Stomach (tissue), 9 donors: Measurements from ENCODE around the gene LTB4R2. TPM values are rescaled to one million over a fixed set of nuclear protein-coding genes. Genes with fewer than 3 reads are reported as not detected.

Experiments used
- DNase-seq, 2 donors: peaks; one replicate each; pipeline versions ENCODE4 v3.0.0 to v3.0.0-alpha.2; 2013 to 2019
- H3K27ac ChIP-seq, 5 donors: fragments of 200-600 bp in 4 of 5; sonication (generic) in 4 of 5; one replicate each; pipeline ENCODE4 v1.5.1; 2013 to 2019; ENCODE audit warnings: mild to moderate bottlenecking in 1 of 5, moderate library complexity in 1 of 5
- H3K27me3 ChIP-seq, 3 donors: fragments of 200-600 bp; sonication (generic); one replicate each; pipeline ENCODE4 v1.5.1; 2017 to 2019; ENCODE audit warnings: mixed run types in 1 of 3
- H3K36me3 ChIP-seq, 4 donors: fragments of 200-600 bp; sonication (generic); 1 replicate in 3 of 4; 2 replicates in 1 of 4; pipeline ENCODE4 v1.5.1; 2016 to 2019
- H3K4me1 ChIP-seq, 4 donors: fragments of 200-600 bp; sonication (generic); one replicate each; pipeline ENCODE4 v1.5.1; 2016 to 2019
- H3K4me3 ChIP-seq, 4 donors: fragments of 200-600 bp; sonication (generic) in 3 of 4; one replicate each; pipeline ENCODE4 v1.5.1; 2016 to 2019; ENCODE audit warnings: mild to moderate bottlenecking in 1 of 4
- H3K9me3 ChIP-seq, 4 donors: fragments of 200-600 bp; sonication (generic); one replicate each; pipeline ENCODE4 v1.5.1; 2016 to 2019
- EP300 ChIP-seq: sonication (generic); formaldehyde crosslinking; IDR thresholded peaks from one replicate; pipeline ENCODE4 v1.6.1; 2017; ENCODE audit warnings: antibody characterized with exemption
- POLR2A ChIP-seq, 4 donors: fragments of 450-650 bp; IDR thresholded peaks; one replicate each; pipeline ENCODE4 v1.6.1; 2016; ENCODE audit warnings: antibody characterized with exemption in 4 of 4, control low read depth in 2 of 4, mild to moderate bottlenecking in 1 of 4, moderate library complexity in 1 of 4
- POLR2AphosphoS5 ChIP-seq, 3 donors: sonication (generic); formaldehyde crosslinking; IDR thresholded peaks; one replicate each; pipeline ENCODE4 v1.6.1; 2016; ENCODE audit warnings: antibody characterized with exemption in 3 of 3
- WGBS, 5 donors: extraction: QIAGEN DNeasy Blood & Tissue Kit in 3 of 5; methylation state at CpG; one replicate each; pipeline versions ENCODE4 v1.1.5 to v1.1.7; 2013 to 2018; 5-methylcytosine and 5-hydroxymethylcytosine counted together
- intact Hi-C: fragments of 100-400 bp; cut with DNase I; formaldehyde crosslinking; loops from one replicate; pipeline ENCODE4 v1.15.1; 2023; ENCODE audit warnings: low total_unique reads
- polyA plus RNA-seq, 3 donors: library from polyadenylated mRNA; stranded (reverse); fragments of 200-250 nt; gene quantifications; one replicate each; pipeline ENCODE4 v1.2.3, GENCODE V29; 2013
- total RNA-seq, 5 donors: library from RNA; depleted of rRNA; stranded (reverse); fragments of >200 nt; gene quantifications; one replicate each; pipeline versions ENCODE4 v1.1.0 to v1.2.3, GENCODE V29; 2014 to 2016
- TF ChIP-seq, protein P1 (sequence below), 7 experiments: fragments of 450-650 bp in 4 of 7; fragments of 200-600 bp in 3 of 7; sonication (generic) in 3 of 7; IDR thresholded peaks; one replicate each; pipeline ENCODE4 v1.5.1; 2016 to 2019; ENCODE audit warnings: antibody characterized with exemption in 7 of 7, control low read depth in 2 of 7, mild to moderate bottlenecking in 1 of 7
- donor health status: healthy with polysubstance abuse.
- donor health status: Bipolar disorder and iron deficiency.
- donor health status: healthy.

The LTB4R2 gene
- total and polyA plus RNA-seq, 8 donors: 0.25 to 71.5 (median 11.0) TPM; not detected in 2

DNA sequence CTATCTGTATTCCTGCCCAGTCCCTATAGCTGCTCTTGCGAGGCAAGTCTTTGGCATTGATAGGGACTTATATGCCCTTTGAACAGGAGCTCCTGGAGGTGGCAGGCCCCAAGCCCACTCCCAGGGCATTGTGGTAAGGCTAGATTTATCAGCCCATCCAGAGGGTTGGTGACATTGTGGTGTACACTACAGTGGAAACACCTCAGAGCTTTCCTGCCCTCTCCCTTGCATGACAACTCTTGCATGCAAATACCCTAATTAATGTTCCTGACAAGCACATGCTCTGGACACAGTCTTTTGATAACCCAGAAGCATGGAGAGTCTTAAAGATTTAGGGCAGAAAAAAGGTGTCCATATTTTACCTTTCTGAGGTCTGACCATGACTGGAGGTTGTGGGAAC lies 30.7 kb downstream of the LTB4R2 start:
- Histone ChIP-seq H3K36me3 (peaks cover 4 to 31% (median 18%) of the 10 kb centered on the region in 4 donors), H3K27me3 (peaks cover 0 to 4% (median 0%) of the 10 kb centered on the region in 3 donors), H3K9me3 (no peaks in the 10 kb centered on the region), H3K4me3 (no peak overlapping the region), H3K27ac (no peak overlapping the region), H3K4me1 (peaks cover 10 to 41% (median 18%) of the 10 kb centered on the region in 4 donors)
- WGBS, 5 donors: 95 to 100% (median 97%) methylated on average over 1 of the region's 1 CpG; no CpG with 5 or more reads in 1 of the 5 donors
- TF ChIP-seq POLR2AphosphoS5 (IDR thresholded peaks at IDR 0.05) (no peak), POLR2A (IDR thresholded peaks at IDR 0.05) (no peak), EP300 (no peak)
- TF ChIP-seq, protein P1, sequence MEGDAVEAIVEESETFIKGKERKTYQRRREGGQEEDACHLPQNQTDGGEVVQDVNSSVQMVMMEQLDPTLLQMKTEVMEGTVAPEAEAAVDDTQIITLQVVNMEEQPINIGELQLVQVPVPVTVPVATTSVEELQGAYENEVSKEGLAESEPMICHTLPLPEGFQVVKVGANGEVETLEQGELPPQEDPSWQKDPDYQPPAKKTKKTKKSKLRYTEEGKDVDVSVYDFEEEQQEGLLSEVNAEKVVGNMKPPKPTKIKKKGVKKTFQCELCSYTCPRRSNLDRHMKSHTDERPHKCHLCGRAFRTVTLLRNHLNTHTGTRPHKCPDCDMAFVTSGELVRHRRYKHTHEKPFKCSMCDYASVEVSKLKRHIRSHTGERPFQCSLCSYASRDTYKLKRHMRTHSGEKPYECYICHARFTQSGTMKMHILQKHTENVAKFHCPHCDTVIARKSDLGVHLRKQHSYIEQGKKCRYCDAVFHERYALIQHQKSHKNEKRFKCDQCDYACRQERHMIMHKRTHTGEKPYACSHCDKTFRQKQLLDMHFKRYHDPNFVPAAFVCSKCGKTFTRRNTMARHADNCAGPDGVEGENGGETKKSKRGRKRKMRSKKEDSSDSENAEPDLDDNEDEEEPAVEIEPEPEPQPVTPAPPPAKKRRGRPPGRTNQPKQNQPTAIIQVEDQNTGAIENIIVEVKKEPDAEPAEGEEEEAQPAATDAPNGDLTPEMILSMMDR (IDR thresholded peaks at IDR 0.05): no peak
- no peak for DNase-seq
- intact Hi-C loops: no loop called here

DNA sequence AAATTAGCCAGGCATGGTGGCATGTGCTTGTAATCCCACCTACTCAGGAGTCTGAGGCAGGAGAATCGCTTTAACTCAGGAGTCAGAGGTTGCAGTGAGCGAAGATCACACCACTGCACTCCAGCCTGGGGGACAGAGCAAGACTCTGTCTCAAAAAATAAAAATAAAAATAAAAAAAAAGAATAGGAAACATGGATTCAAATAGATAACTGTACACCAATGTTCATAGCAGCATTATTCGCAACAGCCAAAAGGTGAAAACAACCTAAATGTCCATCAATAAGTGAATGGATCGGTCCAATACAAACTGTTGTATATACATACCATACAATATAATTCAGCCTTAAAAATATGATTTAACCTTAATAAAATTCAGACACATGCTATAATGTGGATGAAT lies 32.9 kb downstream of the LTB4R2 start:
- H3K4me3 ChIP-seq: no peak overlapping the region
- H3K27me3 ChIP-seq: peaks cover 0 to 2% (median 0%) of the 10 kb centered on the region in 3 donors
- intact Hi-C loops: no loop called here
- no peak for DNase-seq
- H3K36me3 ChIP-seq: peaks cover 0 to 8% (median 2%) of the 10 kb centered on the region in 4 donors
- H3K9me3 ChIP-seq: no peaks in the 10 kb centered on the region
- peaks cover 10 to 21% (median 16%) of the 10 kb centered on the region in 4 donors for H3K4me1 ChIP-seq
- H3K27ac ChIP-seq: no peak overlapping the region
- WGBS, 5 donors: 79 to 98% (median 96%) methylated on average over 4 of the region's 4 CpGs
- TF ChIP-seq POLR2A (IDR thresholded peaks at IDR 0.05): no peak
- TF ChIP-seq POLR2AphosphoS5 (IDR thresholded peaks at IDR 0.05): no peak
- TF ChIP-seq EP300: no peak

DNA sequence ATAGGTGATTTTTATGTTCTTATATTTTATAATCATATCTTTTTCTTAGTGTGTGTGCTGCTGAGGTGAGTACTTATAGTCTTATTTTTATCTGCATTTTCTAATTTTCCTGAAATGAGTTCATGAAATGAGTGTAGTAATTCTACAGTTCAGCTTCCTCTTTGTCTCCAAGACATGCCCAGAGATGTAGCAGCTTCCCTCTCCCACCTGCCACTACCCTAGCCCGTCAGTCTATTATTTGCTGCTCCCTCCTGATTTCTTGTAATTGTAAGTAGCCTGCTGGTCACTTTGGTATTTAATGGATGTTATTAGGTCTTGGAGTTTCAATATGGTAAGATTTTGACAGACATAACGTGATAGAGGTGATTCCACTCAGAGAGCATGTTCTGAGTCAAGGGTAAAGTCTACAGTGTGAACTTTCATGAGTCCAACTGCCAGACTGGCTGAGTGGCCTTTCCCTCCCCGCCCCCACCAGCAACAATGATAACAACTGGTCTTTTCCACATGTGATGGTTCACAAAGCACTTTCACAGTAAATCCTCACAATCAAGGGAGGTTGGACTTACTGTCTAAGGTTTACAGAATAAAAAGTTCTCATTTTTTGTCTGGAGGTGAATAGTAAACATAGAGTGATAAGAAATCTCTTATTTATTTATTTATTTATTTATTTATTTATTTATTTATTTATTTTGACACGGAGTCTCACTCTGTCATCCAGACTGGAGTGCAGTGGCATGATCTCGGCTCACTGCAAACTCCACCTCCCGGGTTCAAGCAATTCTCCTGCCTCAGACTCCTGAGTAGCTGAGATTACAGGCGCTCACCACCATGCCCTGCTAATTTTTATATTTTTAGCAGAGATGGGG lies 34.1 kb downstream of the LTB4R2 start:
- TF ChIP-seq, protein P1 (IDR thresholded peaks at IDR 0.05): no peak
- TF ChIP-seq EP300 (no peak), POLR2AphosphoS5 (IDR thresholded peaks at IDR 0.05) (no peak), POLR2A (IDR thresholded peaks at IDR 0.05) (no peak)

DNA sequence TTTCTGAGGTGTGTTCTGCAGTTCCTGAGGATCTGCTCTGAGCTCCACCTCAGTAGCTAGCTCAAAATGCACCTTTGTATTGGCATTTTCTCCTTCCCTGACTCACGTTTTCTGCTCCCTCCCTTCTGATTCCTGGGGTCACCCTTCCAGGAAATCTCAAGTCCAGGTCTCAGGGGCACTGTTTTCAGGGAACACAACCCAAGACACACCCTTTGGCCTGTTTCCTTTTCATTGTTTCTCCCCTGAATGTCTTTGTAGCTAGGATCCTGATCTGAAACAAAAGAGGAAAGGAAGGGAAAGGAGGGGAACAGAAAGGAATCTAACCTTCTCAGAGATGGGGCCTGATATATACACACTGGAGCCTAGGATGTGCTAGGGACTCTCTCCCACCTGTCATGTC lies 37.2 kb downstream of the LTB4R2 start:
- peaks cover 0 to 2% (median 0%) of the 10 kb centered on the region in 3 donors for H3K27me3 ChIP-seq
- H3K36me3 ChIP-seq: no peaks in the 10 kb centered on the region
- no peak overlapping the region for H3K4me3 ChIP-seq
- 0 to 50% (median 17%) methylated on average over 1 of the region's 1 CpG for WGBS, 5 donors
- TF ChIP-seq POLR2AphosphoS5 (IDR thresholded peaks at IDR 0.05) (no peak), EP300 (no peak), POLR2A (IDR thresholded peaks at IDR 0.05) (no peak)
- TF ChIP-seq, protein P1 (IDR thresholded peaks at IDR 0.05): no peak
- H3K4me1 ChIP-seq: peaks cover 0 to 10% (median 3%) of the 10 kb centered on the region in 4 donors
- intact Hi-C loops: no loop called here
- H3K9me3 ChIP-seq: no peaks in the 10 kb centered on the region
- DNase-seq: no peak
- peak overlapping the region in 1 of 5 donors; percentile 16 for H3K27ac ChIP-seq

More for the DNA sequence above, 34.1 kb downstream of the LTB4R2 start:
- H3K4me1 ChIP-seq: peaks cover under 1 to 9% (median 5%) of the 10 kb centered on the region in 4 donors
- H3K27me3 ChIP-seq: peaks cover 0 to 2% (median 0%) of the 10 kb centered on the region in 3 donors
- H3K4me3 ChIP-seq: no peak overlapping the region
- no peak overlapping the region for H3K27ac ChIP-seq
- DNase-seq: peak in 1 of 2 donors; percentile 49
- 55 to 76% (median 68%) methylated on average over 7 of the region's 7 CpGs for WGBS, 5 donors
- intact Hi-C loops: no loop called here
- no peaks in the 10 kb centered on the region for H3K36me3 ChIP-seq
- H3K9me3 ChIP-seq: no peaks in the 10 kb centered on the region
